ENCODE measurements around the gene XNDC1N.

Gene XNDC1N

DNA sequence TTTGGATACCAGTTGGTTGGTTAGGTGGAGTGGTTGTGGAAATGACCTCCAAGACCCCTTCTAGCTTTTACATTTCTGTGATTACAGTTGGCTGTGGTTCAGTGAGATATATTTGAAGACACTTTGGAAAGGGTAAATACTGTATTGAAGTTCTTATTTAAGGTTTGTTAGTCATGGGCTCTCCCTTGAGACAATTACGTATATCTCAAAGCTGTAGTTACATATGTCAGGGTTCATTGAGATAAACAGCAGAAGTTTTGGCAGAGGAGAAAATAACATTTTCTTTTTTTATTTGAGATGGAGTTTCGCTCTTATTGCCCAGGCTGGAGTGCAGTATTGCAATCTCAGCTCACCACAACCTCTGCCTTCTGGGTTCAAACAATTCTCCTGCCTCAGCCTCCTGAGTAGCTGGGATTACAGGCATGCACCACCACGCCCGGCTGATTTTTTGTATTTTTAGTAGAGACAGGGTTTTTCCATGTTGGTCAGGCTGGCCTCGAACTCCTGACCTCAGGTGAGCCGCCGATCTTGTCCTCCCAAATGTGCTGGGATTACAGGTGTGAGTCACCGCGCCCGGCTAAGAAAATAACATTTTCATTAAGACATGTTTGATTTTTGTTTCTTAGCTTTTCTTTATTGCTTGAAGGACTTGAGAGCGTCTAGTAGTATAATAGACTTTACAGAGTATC is 2.3 kb upstream of the XNDC1N start:
- TF ChIP-seq CTCF (IDR thresholded peaks at IDR 0.05), result no peak

GRCh38 chr11:71929491-71929890 is 1.1 kb upstream of the XNDC1N start:
- TF ChIP-seq CTCF (IDR thresholded peaks at IDR 0.05), result no peak

GRCh38 chr11:71928737-71929443 is 496 bp upstream of the XNDC1N start, which contains the start of gene RNF121:
TSS of gene RNF121 (plus strand) at chr11:71929046. CDS start at chr11:71929062, 16 bp downstream.
- no peak for TF ChIP-seq CTCF (IDR thresholded peaks at IDR 0.05)

DNA sequence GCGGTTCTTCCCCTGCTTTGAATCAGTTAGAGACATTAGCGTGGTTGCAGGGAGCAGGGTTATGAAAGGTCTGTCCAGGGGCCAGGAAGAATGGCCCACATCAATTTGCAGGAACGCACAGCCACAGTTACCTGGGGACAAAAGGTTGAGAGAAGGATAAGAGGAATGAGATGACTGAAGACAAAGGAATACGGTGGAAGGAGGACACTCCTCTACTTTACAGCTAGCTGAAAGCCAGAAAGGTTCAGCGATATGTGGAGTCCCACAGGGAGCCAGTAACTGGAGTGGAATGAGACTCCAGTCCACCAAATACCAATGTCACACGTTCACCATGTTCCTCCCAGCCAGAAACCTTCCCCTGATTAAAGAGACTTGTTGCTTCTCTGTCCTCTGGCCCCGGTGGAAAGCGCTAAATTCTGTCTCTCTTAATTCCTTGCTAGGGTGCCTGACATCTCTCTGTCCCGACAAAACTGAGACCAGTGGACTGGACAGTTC is 10.7 kb downstream of the XNDC1N start:
- TF ChIP-seq CTCF (IDR thresholded peaks at IDR 0.05), result no peak

DNA sequence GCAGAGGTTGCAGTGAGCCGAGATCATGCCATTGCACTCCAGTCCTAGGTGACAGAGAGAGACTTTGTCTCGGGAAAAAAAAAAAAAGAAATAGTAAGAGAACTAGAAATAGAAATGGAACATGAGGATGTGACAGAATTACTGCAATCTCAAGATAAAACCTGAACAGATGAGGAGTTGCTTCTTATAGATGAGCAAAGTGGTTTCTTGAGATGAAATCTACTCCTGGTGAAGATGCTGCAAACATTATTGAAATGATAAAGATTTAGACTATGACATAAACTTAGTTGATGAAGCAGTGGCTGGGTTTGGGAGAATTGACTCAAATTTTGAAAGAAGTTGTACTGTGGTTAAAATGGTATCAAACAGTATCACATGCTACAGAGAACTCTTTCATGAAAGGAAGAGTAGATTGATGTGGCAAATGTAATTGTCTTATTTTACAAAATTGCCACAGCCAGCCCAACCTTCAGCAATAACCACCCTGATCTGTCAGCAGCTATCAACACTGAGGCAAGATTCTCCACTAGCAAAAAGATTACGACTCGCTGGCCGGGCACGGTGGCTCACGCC is 13.7 kb downstream of the XNDC1N start:
- TF ChIP-seq CTCF (IDR thresholded peaks at IDR 0.05), result no peak

GRCh38 chr11:71913756-71914526 is 14.5 kb downstream of the XNDC1N start:
- no peak for TF ChIP-seq CTCF (IDR thresholded peaks at IDR 0.05)

- no peak for TF ChIP-seq CTCF (IDR thresholded peaks at IDR 0.05)
Measured at GRCh38 chr11:71908218-71908617, 20.2 kb downstream of the XNDC1N start.

Measured in LNCAP (cell line).